EH (cell line): Measurements from ENCODE around the gene PRRT1B.
"Not testable (repeated sequence)": the region's sequence is repeated elsewhere in the genome, so short reads cannot be mapped to it uniquely, and the experiment has no call there.

Experiments used
- DNase-seq: peaks from one replicate; pipeline ENCODE4 v3.0.0-alpha.2; 2015; ENCODE audit warnings: low read depth

Gene PRRT1B

GRCh38 chr9:131550465-131550864 lies 5.1 kb downstream of the PRRT1B start:
- DNase-seq = not testable (repeated sequence)

- no peak for DNase-seq
Measured at GRCh38 chr9:131552030-131552429, 6.7 kb downstream of the PRRT1B start.

- DNase-seq = no peak
Measured at GRCh38 chr9:131554087-131554842, 8.9 kb downstream of the PRRT1B start.

- no peak for DNase-seq
Measured at GRCh38 chr9:131554843-131555351, 9.6 kb downstream of the PRRT1B start.

GRCh38 chr9:131555841-131556673 lies 10.7 kb downstream of the PRRT1B start:
- no peak for DNase-seq

GRCh38 chr9:131557855-131558548 lies 12.7 kb downstream of the PRRT1B start:
- no peak for DNase-seq

- no peak for DNase-seq
Measured at GRCh38 chr9:131559421-131560000, 14.2 kb downstream of the PRRT1B start.

- peak; percentile 36 for DNase-seq
Measured at GRCh38 chr9:131562032-131562959, 17.0 kb downstream of the PRRT1B start.

GRCh38 chr9:131565369-131565768 lies 20.0 kb downstream of the PRRT1B start:
- DNase-seq = no peak

GRCh38 chr9:131566158-131566557 lies 20.8 kb downstream of the PRRT1B start:
- no peak for DNase-seq

- DNase-seq = no peak
Measured at GRCh38 chr9:131567910-131568309, 22.6 kb downstream of the PRRT1B start.

GRCh38 chr9:131574730-131575640 lies 29.7 kb downstream of the PRRT1B start:
- DNase-seq = no peak

- DNase-seq = no peak
Measured at GRCh38 chr9:131575946-131576853, 30.9 kb downstream of the PRRT1B start.

GRCh38 chr9:131577005-131578000 lies 32.0 kb downstream of the PRRT1B start:
- no peak for DNase-seq

- DNase-seq = no peak
Measured at GRCh38 chr9:131578021-131578420, 32.7 kb downstream of the PRRT1B start.

- no peak for DNase-seq
Measured at GRCh38 chr9:131578731-131579504, 33.6 kb downstream of the PRRT1B start.

GRCh38 chr9:131579789-131580211 lies 34.5 kb downstream of the PRRT1B start:
- no peak for DNase-seq
